Smooth muscle cell (in vitro differentiated cells): ENCODE results near the gene ANXA1. TPM values are rescaled to one million over a fixed set of nuclear protein-coding genes. Genes with fewer than 3 reads are reported as not detected.
A peak's percentile ranks its signal among the peaks of the same experiment; 100 is the strongest.

Source experiments
- DNase-seq: peaks from one replicate; lab custom pipeline; 2025; ENCODE audit not compliant: unreplicated experiment; lab: John Stamatoyannopoulos, UW
- H2AFZ ChIP-seq: fragments of 200-600 bp; sonication (generic); 2 replicates; pipeline ENCODE4 v1.6.0; 2016; ENCODE audit warnings: antibody characterized with exemption, low read depth, mild to moderate bottlenecking
- H3F3A ChIP-seq: fragments of 200-600 bp; sonication (generic); 2 replicates; pipeline ENCODE4 v1.6.0; 2017; ENCODE audit warnings: antibody characterized with exemption, low read depth
- H3K27ac ChIP-seq: fragments of 200-600 bp; sonication (generic); 2 replicates; pipeline ENCODE4 v1.5.1; 2016; ENCODE audit warnings: low read depth, mild to moderate bottlenecking
- H3K27me3 ChIP-seq: fragments of 200-600 bp; sonication (generic); 2 replicates; pipeline ENCODE4 v1.6.1; 2016; ENCODE audit warnings: low read depth, mild to moderate bottlenecking
- H3K36me3 ChIP-seq: fragments of 200-600 bp; sonication (generic); 2 replicates; pipeline ENCODE4 v1.5.1; 2016; ENCODE audit warnings: low read depth
- H3K4me1 ChIP-seq: fragments of 200-600 bp; sonication (generic); 2 replicates; pipeline ENCODE4 v1.5.1; 2016; ENCODE audit warnings: low read depth
- H3K4me2 ChIP-seq: fragments of 200-600 bp; sonication (generic); 2 replicates; pipeline ENCODE4 v1.6.0; 2016; ENCODE audit warnings: mild to moderate bottlenecking
- H3K4me3 ChIP-seq: fragments of 200-600 bp; sonication (generic); 2 replicates; pipeline ENCODE4 v1.5.1; 2016; ENCODE audit warnings: mild to moderate bottlenecking
- H3K79me2 ChIP-seq: fragments of 200-600 bp; sonication (generic); 2 replicates; pipeline ENCODE4 v1.6.0; 2016; ENCODE audit warnings: low read depth, mild to moderate bottlenecking
- H3K9ac ChIP-seq: fragments of 200-600 bp; sonication (generic); 2 replicates; pipeline ENCODE4 v1.6.0; 2016; ENCODE audit warnings: low read depth
- H3K9me3 ChIP-seq: fragments of 200-600 bp; sonication (generic); replicated peaks from 2 replicates; pipeline ENCODE4 v1.5.1; 2016; ENCODE audit warnings: low read depth
- H4K20me1 ChIP-seq: fragments of 200-600 bp; sonication (generic); 2 replicates; pipeline ENCODE4 v1.6.0; 2016; ENCODE audit warnings: low read depth
- WGBS: methylation state at CpG from one replicate; pipeline ENCODE4 v1.1.7; 2016; ENCODE audit warnings: low lambda C conversion rate; 5-methylcytosine and 5-hydroxymethylcytosine counted together
- polyA plus RNA-seq: library from polyadenylated mRNA; unstranded; fragments of >200 nt; fragmentation: Nextera tagmentation; extraction: Ambion mirVana; gene quantifications from 2 replicates; pipeline ENCODE4 v1.2.1, GENCODE V29; 2016
- total RNA-seq: library from RNA; depleted of rRNA; stranded (reverse); fragments of >200 nt; gene quantifications from 2 replicates; pipeline ENCODE4 v1.2.3, GENCODE V29; 2014
- TF ChIP-seq, protein P1 (sequence below): fragments of 200-600 bp; sonication (generic); IDR thresholded peaks from 2 replicates; pipeline ENCODE4 v1.5.1; 2017; ENCODE audit warnings: borderline replicate concordance, mild to moderate bottlenecking, antibody characterized with exemption; ENCODE audit not compliant: insufficient read depth, poor library complexity, severe bottlenecking

ANXA1 gene
- total and polyA plus RNA-seq, 2 experiments from 2014 or later, result 266 to 967 TPM

GRCh38 chr9:73213300-73213699 lies 61.6 kb downstream of the ANXA1 start:
- no peak overlapping the region for H3K4me2 ChIP-seq
- no peaks in the 10 kb centered on the region for H3K27me3 ChIP-seq
- H4K20me1 ChIP-seq, result no peaks in the 10 kb centered on the region
- H3K27ac ChIP-seq, result no peak overlapping the region
- no peaks in the 10 kb centered on the region for H3K79me2 ChIP-seq
- no peaks in the 10 kb centered on the region for H3K36me3 ChIP-seq
- H3F3A ChIP-seq, result no peaks in the 10 kb centered on the region
- H3K4me1 ChIP-seq, result peaks cover 15% of the 10 kb centered on the region
- TF ChIP-seq, protein P1, sequence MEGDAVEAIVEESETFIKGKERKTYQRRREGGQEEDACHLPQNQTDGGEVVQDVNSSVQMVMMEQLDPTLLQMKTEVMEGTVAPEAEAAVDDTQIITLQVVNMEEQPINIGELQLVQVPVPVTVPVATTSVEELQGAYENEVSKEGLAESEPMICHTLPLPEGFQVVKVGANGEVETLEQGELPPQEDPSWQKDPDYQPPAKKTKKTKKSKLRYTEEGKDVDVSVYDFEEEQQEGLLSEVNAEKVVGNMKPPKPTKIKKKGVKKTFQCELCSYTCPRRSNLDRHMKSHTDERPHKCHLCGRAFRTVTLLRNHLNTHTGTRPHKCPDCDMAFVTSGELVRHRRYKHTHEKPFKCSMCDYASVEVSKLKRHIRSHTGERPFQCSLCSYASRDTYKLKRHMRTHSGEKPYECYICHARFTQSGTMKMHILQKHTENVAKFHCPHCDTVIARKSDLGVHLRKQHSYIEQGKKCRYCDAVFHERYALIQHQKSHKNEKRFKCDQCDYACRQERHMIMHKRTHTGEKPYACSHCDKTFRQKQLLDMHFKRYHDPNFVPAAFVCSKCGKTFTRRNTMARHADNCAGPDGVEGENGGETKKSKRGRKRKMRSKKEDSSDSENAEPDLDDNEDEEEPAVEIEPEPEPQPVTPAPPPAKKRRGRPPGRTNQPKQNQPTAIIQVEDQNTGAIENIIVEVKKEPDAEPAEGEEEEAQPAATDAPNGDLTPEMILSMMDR, result no peak
- H3K9ac ChIP-seq, result no peak overlapping the region
- 84% methylated on average over 2 of the region's 2 CpGs for WGBS
- no peak overlapping the region for H2AFZ ChIP-seq
- H3K4me3 ChIP-seq, result no peak overlapping the region
- no peaks in the 10 kb centered on the region for H3K9me3 ChIP-seq
- DNase-seq, result no peak

DNA sequence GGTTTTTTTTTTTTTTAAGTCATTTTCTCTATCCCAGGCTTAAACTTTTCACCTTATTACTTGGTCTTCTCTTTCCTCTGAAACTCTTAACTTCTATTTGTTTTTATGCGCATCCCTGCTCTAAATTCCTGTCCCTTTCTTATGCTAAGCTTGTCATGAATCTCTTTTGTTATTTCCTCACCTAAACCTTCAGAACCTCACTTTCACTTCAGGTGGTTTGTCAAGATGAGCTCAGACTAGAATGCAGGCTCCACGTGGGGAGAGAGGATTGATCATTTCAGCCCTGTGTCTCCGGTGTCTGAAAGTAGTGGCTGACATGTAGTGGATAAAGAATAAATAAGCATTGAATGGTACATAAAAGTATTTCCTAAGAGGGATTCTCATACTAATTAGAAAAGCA lies 63.6 kb downstream of the ANXA1 start:
- WGBS, result 30% methylated on average over 3 of the region's 3 CpGs
- H3K79me2 ChIP-seq, result no peaks in the 10 kb centered on the region
- H3K4me2 ChIP-seq, result no peak overlapping the region
- H3K27ac ChIP-seq, result no peak overlapping the region
- H3K27me3 ChIP-seq, result no peaks in the 10 kb centered on the region
- H3K36me3 ChIP-seq, result no peaks in the 10 kb centered on the region
- H3K9ac ChIP-seq, result no peak overlapping the region
- H3F3A ChIP-seq, result no peaks in the 10 kb centered on the region
- no peak for DNase-seq
- H2AFZ ChIP-seq, result peak overlapping the region; percentile 34
- H3K4me1 ChIP-seq, result peaks cover 18% of the 10 kb centered on the region
- no peaks in the 10 kb centered on the region for H4K20me1 ChIP-seq
- H3K9me3 ChIP-seq, result no peaks in the 10 kb centered on the region
- no peak overlapping the region for H3K4me3 ChIP-seq
- TF ChIP-seq, protein P1, result no peak

DNA sequence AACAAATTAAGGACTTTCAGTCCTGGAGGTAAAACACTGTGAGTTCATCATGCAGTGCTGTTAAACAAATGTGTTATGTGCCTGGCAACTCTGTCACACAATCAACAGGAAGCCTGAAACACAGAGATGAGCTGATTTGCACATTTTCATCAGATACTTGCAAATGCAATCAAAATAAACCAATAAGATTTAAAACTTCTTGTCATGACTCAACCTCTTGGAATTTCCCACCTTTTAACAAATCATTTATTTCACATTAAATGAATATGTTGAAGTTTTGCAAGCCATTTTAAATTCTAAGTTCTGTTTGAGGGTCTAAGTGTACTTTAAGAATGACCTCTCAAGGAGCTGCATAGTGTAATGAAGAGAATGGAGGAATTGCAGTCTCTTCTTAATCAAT lies 64.4 kb downstream of the ANXA1 start:
- TF ChIP-seq, protein P1, result no peak
- H3K79me2 ChIP-seq, result no peaks in the 10 kb centered on the region
- no peaks in the 10 kb centered on the region for H4K20me1 ChIP-seq
- H3K9me3 ChIP-seq, result no peaks in the 10 kb centered on the region
- H3K27ac ChIP-seq, result no peak overlapping the region
- no peak for DNase-seq
- no peak overlapping the region for H2AFZ ChIP-seq
- H3K4me1 ChIP-seq, result peaks cover 18% of the 10 kb centered on the region
- no peak overlapping the region for H3K4me2 ChIP-seq
- H3K9ac ChIP-seq, result no peak overlapping the region
- no peaks in the 10 kb centered on the region for H3K36me3 ChIP-seq
- no peaks in the 10 kb centered on the region for H3K27me3 ChIP-seq
- H3K4me3 ChIP-seq, result no peak overlapping the region
- H3F3A ChIP-seq, result no peaks in the 10 kb centered on the region

Other genes starting within 250 kb of the ANXA1 start
- gene ALDH1A1, start 198.8 kb upstream of the ANXA1 start, total RNA-seq, result 0.09 and 0.54 TPM in 2 replicates
- 0.07 TPM in 1 of 2 replicates, not detected in the other for gene ALDH1A1, start 198.8 kb upstream of the ANXA1 start, polyA plus RNA-seq